Putamen (tissue), 1 donor: Measurements from ENCODE around the gene B4GALT2.

Experiments used
- DNase-seq: peaks from one replicate; pipeline ENCODE4 v3.0.0-alpha.2; 2016; ENCODE audit warnings: low spot score

Gene B4GALT2

GRCh38 chr1:44030605-44031251 is 51.7 kb downstream of the B4GALT2 start:
- DNase-seq: peak; percentile 73

- DNase-seq: no peak
Measured at GRCh38 chr1:44031252-44032169, 52.5 kb downstream of the B4GALT2 start, which contains the start of gene SLC6A9. Gene SLC6A9, minus strand, starts transcription at chr1:44031462. Its CDS starts 7,185 bp downstream, at chr1:44024277.

GRCh38 chr1:44032170-44032790 is 53.3 kb downstream of the B4GALT2 start:
- DNase-seq: no peak

- DNase-seq: no peak
Measured at GRCh38 chr1:44033041-44033575, 54.1 kb downstream of the B4GALT2 start.

GRCh38 chr1:44033756-44034155 is 54.7 kb downstream of the B4GALT2 start:
- no peak for DNase-seq

GRCh38 chr1:44034423-44034822 is 55.4 kb downstream of the B4GALT2 start:
- DNase-seq: no peak

- DNase-seq: no peak
Measured at GRCh38 chr1:44034976-44035716, 56.1 kb downstream of the B4GALT2 start.

- DNase-seq: peak; percentile 12
Measured at GRCh38 chr1:44035726-44036408, 56.9 kb downstream of the B4GALT2 start.

GRCh38 chr1:44036409-44037139 is 57.6 kb downstream of the B4GALT2 start:
- DNase-seq: peak; percentile 82

GRCh38 chr1:44037154-44037553 is 58.1 kb downstream of the B4GALT2 start:
- DNase-seq: no peak

GRCh38 chr1:44038876-44039657 is 60.1 kb downstream of the B4GALT2 start:
- DNase-seq: no peak

- no peak for DNase-seq
Measured at GRCh38 chr1:44040418-44040817, 61.4 kb downstream of the B4GALT2 start.
